NCI-H146 treated with DMSO at 0.1 percent for 48 hours (cell line): ENCODE results near the gene MINDY2.
"Not testable (repeated sequence)": the region's sequence is repeated elsewhere in the genome, so short reads cannot be mapped to it uniquely, and the experiment has no call there.

Source experiments
- DNase-seq: peaks from one replicate; lab custom pipeline; 2025; ENCODE audit not compliant: unreplicated experiment; lab: John Stamatoyannopoulos, UW

MINDY2 gene

DNA sequence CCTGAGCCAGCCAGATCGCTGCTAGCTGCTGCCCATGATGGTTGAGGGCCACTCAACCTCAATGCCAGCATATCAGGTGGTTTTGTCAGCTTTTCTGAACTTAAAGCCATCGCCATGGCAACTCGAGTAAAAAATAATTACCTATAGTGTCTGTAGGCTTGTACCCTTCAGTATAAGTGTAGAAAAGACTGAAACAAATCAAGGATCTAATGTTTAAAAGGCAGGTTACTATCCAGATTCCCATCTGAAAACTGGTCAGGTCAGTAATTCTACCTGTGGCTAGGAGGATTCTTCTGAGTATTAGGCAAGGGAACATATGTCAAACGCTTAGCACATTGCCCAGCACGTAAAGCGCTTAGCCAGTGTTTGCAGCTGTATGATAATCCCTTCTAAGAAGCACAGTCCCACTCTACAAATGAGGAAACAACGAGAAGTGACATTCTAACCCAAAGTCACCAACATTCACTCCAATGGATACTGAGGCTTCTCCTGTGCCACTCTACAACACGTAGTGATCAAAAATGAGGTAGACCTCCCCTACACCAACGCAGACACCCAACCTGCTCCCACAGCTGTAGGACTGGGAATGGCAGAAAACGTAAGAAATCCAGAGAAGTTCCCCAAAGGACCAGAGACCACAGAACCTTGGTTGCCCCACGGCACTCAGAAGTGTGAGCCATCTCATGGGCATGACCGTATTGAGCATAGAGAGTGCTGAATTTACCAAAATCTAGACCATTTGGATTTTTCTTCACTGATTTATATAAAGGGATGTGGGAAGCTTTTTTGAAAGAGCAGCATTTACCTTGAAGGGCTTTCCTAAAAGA is 107.1 kb downstream of the MINDY2 start:
- no peak for DNase-seq

DNA sequence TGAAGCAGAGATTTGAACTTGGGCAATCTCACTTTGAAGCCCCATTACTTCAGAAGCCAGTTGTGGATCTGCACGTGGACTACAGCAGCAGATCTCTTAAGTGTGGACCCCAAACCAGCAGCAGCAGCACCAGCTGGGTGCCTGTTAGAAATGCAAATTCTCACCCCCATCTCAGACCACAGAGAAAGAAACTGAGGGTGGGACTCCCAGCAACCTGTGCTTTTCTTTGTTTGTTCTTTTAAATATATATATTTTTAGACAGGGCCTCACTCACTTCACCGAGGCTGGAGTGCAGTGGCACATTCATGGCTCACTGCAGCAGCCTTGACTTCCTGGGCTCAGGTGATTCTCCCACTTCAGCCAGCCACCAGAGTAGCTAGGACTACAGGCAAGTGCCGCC is 109.2 kb downstream of the MINDY2 start:
- DNase-seq = no peak

DNA sequence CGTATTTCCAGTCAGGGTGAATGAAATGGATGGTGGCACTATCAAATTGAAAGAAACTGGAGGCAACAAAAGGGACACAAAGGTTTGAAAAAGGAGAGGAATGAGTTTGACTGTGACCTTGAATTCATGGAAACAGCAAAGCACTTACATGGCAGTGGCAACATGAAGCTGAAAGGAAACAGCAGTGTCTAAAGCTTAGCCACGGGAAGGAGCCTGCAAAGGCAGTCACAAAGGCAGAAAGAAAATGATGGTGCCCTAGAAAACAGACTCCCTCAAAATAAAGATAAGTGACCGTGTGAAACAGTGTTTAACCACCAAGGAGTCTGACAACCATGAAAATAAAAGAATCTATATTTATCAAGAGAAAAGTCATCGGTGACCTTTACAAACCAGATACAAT is 111.1 kb downstream of the MINDY2 start:
- DNase-seq = no peak

DNA sequence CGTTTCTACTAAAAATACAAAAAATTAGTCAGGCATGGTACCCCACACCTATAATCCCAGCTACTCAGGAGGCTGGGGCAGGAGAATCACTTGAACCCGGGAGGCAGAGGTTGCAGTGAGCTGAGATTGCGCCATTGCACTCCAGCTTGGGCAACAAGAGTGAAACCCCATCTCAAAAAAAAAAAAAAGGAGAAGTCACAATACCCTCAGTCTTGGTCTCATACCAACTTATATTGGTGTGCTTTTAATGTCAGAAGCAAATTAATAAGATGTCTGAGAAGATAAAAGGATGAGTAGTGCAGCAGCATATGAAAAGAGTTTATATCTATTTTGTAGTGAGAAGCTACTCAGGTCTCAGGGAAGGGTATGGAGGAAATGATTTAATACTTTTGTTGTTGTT is 112.8 kb downstream of the MINDY2 start:
- DNase-seq = not testable (repeated sequence)

DNA sequence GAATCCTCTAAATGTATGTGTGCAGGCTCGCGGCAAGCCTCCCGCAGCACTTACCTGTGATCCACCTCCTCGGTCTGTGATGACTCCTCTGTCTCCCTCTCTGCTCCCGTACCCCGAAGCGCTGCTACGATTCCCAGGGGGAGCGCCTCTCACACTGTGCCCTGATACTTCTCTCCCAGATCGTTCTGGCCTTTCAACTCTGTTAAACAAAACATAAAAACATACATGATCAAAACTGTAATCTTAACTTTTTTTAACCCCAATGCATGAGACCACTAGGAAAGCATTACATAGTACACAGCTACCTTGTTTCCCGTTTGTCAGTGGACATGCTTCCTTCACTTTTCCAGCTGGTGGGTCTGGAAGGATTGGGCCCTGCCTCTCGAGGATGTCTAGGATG is 115.8 kb downstream of the MINDY2 start:
- no peak for DNase-seq

DNA sequence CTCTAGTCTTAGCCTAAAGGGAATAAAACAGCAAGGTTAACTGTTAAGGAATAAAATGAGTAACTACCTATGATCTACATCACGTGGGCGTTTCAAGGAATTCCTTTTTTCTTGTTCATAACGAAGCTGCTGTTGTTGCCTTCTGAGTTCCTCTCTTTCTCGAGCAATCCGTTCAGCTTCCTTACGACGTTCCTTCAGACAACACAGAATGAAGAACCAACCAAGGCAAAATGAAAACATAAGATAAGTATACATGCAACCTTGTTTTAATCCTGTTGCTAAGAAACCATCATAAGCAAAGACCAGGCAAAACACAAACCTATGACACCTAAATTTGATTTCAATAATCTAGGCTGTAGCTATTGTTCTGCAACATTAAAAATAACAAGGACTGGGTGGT is 118.3 kb downstream of the MINDY2 start:
- DNase-seq = no peak

DNA sequence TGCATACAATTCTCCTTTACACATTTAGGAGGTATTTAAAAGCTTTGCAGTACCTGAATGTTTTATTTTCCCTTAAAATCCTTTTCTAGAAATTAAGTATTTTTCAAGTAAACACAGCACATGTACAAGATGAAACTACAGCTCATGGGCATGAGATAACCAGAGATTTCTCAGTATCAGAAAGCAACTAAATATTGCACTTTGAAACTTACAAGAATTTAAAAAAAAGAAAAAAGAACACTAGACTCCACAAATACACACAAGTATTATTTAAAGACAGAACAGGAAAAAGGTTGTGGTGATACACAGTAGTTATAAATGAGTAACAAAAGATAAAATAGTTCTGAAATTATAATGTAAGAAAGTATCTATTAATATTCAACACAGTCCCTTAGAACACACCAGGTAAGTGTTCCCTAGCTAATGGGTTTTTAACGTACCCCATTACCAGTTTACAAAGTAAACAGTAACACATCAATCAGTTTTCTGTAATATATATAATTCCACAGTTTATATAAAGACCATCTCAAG is 127.1 kb downstream of the MINDY2 start:
- DNase-seq = no peak

DNA sequence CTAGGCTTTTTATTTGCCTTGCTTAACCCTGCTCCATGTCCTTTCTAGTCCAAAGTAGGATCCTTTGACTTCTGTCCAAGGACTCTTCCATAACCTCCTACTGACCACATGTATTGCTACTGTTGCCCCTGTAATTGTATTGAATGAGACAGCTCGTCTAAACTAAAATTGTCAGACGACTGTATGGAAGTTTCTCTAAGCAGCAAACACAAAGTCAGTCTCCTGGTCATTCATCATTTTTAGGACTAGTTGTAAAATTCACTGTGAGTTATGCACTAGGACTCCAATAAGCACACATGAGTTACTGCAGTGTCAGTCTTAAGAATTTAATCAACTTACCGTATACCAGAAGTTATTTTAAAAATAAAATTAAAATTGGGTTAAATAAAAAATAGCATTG is 129.5 kb downstream of the MINDY2 start:
- DNase-seq = no peak

DNA sequence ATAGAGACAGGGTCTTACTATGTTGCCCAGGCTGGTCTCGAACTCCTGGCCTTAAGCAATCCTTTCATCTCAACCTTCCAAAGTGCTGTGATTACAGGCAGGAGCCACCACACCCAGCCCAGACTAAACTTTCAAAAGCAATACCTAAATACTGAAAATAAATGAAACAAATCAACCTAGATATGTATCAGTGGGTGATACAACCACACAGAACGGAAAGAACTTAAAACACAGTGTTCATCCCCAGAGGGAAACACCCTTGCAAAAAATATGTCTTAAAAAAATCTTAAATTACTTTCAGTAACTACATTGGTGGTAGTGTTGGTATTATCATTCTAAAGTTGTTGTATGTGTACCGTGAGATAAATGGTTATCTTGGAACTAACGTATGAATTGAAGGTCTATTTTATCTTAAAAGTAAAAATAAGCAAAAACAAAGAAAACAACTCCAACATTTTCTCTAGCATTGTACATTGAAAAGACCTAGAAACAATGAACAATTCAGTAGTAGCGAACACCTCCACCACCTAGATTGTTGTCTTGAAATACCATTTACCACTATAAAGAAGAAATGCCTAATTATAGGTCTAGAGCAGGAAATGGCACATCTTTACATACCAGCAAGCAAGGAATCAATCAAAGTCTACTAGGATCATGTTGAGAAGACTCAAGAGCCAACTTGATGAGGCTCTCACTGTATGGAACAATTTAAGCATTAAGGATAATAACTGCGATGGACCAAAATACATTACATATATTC is 137.6 kb downstream of the MINDY2 start:
- DNase-seq = no peak

DNA sequence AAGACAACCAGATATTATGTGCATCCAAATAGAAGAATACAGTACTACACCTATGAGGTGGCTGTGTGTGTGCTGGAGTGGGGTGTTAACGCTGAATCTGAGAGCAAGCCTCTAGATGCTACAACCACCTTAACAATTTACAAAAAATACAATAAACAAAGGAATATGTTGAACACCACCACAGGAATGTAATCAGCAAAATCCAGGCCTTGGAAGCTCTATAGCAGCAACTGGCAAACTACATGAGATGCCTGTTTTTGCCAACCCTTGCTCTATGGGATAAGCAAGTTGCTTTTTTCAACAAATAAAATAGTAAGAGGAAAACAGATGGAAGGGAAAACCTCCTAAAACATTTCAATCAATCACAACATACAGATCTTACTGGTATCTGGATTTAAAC is 138.5 kb downstream of the MINDY2 start:
- no peak for DNase-seq

DNA sequence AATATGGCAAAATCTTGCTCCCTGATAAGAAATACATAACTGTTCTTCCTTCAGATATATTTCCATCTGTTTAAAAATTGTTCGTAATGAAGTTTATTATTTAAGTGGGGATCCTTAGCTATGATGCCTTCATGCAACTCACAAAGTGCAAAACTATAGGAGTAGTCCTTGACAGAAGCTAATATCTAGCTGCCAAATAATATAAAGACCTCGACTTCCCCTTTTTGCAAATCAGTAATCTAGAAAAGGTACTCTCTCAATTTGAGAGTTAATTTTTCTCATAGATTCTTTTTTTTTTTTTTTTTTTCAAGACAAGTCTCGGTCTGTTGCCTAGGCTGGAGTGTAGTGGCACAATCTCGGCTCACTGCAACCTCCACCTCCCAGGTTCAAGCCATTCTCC is 139.4 kb downstream of the MINDY2 start:
- no peak for DNase-seq
